Measurements from ENCODE around the gene HDHD2.

DNA sequence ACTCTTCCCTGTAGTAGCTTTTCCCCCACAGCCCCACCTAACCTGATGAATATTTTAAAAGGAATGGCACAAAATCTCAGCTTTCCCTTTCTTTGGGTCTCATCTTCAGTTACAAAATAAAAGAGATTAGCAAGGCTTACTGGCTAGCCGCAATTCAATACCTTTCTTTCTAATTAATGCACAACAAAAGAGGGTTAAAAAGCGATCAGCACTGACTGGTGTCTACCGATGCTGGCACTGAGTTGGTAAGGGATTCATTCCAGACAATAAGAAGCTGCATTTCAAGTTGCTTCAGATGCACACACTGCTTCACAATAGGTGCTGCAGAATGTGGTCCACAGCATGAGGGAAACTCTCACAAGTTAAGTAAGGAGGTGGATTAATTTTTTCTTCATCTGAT lies 41.9 kb downstream of the HDHD2 start:
- no peak for TF ChIP-seq EP300 (IDR thresholded peaks at IDR 0.05; ENCODE audit: borderline replicate concordance)
- TF ChIP-seq CREB1 (IDR thresholded peaks at IDR 0.05; ENCODE audit: low read depth), result no peak
- no peak for TF ChIP-seq CEBPB (IDR thresholded peaks at IDR 0.05)
- TF ChIP-seq, protein P1, sequence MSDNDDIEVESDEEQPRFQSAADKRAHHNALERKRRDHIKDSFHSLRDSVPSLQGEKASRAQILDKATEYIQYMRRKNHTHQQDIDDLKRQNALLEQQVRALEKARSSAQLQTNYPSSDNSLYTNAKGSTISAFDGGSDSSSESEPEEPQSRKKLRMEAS (IDR thresholded peaks at IDR 0.05), result no peak
- no peak for TF ChIP-seq TAF1 (IDR thresholded peaks at IDR 0.05; ENCODE audit: low read depth)
- TF ChIP-seq ZBTB7A (IDR thresholded peaks at IDR 0.05; ENCODE audit: low read depth), result no peak
- TF ChIP-seq, protein P2, sequence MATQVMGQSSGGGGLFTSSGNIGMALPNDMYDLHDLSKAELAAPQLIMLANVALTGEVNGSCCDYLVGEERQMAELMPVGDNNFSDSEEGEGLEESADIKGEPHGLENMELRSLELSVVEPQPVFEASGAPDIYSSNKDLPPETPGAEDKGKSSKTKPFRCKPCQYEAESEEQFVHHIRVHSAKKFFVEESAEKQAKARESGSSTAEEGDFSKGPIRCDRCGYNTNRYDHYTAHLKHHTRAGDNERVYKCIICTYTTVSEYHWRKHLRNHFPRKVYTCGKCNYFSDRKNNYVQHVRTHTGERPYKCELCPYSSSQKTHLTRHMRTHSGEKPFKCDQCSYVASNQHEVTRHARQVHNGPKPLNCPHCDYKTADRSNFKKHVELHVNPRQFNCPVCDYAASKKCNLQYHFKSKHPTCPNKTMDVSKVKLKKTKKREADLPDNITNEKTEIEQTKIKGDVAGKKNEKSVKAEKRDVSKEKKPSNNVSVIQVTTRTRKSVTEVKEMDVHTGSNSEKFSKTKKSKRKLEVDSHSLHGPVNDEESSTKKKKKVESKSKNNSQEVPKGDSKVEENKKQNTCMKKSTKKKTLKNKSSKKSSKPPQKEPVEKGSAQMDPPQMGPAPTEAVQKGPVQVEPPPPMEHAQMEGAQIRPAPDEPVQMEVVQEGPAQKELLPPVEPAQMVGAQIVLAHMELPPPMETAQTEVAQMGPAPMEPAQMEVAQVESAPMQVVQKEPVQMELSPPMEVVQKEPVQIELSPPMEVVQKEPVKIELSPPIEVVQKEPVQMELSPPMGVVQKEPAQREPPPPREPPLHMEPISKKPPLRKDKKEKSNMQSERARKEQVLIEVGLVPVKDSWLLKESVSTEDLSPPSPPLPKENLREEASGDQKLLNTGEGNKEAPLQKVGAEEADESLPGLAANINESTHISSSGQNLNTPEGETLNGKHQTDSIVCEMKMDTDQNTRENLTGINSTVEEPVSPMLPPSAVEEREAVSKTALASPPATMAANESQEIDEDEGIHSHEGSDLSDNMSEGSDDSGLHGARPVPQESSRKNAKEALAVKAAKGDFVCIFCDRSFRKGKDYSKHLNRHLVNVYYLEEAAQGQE (IDR thresholded peaks at IDR 0.05; ENCODE audit: low read depth), result no peak
- TF ChIP-seq EGR1 (IDR thresholded peaks at IDR 0.05), result no peak
- no peak for TF ChIP-seq YY1 (IDR thresholded peaks at IDR 0.05; ENCODE audit: low read depth)
- no peak for TF ChIP-seq RAD21 (IDR thresholded peaks at IDR 0.05; ENCODE audit: low read depth)
- no peak for TF ChIP-seq TCF12 (IDR thresholded peaks at IDR 0.05; ENCODE audit: low read depth)
- no peak for TF ChIP-seq FOXM1 (IDR thresholded peaks at IDR 0.05; ENCODE audit: borderline replicate concordance, low read depth)
- TF ChIP-seq, protein P3, sequence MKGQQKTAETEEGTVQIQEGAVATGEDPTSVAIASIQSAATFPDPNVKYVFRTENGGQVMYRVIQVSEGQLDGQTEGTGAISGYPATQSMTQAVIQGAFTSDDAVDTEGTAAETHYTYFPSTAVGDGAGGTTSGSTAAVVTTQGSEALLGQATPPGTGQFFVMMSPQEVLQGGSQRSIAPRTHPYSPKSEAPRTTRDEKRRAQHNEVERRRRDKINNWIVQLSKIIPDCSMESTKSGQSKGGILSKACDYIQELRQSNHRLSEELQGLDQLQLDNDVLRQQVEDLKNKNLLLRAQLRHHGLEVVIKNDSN (IDR thresholded peaks at IDR 0.05), result no peak
- TF ChIP-seq NFIC (IDR thresholded peaks at IDR 0.05), result no peak
